IPS-NIHi7 (cell line): ENCODE data around the gene ZNF780A.
"Not testable (repeated sequence)": the region's sequence is repeated elsewhere in the genome, so short reads cannot be mapped to it uniquely, and the experiment has no call there.

Experiments
- DNase-seq: peaks from one replicate; pipeline ENCODE4 v3.0.0; 2012; ENCODE audit warnings: mixed read lengths; ENCODE audit errors: extremely low spot score

Gene ZNF780A

DNA sequence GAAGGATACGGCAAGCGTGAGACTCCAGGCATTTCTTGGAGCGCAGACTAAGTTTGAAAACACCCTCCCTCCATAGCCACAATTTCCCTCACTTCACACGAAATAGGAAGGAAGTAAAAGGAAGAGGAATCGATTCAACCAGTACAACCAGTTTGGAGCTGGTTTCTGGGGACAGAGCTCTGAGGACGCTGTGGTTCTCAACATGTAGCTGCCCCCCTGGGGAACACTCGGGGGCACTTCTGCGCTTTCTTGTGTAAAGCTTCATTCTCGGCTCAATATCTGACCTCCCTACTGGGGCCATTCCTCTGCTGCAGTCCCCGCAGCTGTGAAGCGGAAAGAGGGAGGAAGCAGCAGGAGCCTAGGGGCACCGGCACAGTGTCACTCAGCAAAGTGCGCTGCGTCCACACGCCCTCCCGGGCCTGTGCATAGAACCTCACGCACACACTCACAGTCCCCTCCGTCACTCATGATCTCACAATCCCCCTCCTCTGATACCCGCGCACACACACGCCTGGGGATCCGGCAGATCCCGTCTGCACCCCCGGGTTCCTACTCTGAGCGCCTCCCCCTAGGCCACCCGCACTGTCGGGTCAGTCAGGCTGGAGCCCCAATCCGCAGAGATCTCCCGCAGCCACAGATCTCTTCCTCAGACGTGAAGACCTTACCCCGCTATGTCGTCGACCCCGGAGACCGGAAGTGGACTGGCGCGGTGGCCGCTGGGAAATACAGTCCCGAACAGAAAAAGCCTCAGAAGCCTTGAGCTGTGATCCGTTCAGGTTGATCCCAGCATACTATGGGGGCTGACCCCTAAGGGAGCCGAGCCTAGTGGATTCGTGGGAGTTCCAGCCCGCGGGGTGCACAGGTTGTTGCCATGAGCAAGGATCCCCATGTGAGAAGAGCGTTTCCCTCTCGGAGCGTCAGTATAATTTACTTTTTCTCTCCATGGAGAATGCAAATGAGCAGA, at the start of gene ZNF780A:
Gene ZNF780A, minus strand, starts transcription at position 703 of the 964 bp plus-strand sequence. CDS start 6,190 bp downstream, outside the sequence.
- DNase-seq: peak; percentile 90

DNA sequence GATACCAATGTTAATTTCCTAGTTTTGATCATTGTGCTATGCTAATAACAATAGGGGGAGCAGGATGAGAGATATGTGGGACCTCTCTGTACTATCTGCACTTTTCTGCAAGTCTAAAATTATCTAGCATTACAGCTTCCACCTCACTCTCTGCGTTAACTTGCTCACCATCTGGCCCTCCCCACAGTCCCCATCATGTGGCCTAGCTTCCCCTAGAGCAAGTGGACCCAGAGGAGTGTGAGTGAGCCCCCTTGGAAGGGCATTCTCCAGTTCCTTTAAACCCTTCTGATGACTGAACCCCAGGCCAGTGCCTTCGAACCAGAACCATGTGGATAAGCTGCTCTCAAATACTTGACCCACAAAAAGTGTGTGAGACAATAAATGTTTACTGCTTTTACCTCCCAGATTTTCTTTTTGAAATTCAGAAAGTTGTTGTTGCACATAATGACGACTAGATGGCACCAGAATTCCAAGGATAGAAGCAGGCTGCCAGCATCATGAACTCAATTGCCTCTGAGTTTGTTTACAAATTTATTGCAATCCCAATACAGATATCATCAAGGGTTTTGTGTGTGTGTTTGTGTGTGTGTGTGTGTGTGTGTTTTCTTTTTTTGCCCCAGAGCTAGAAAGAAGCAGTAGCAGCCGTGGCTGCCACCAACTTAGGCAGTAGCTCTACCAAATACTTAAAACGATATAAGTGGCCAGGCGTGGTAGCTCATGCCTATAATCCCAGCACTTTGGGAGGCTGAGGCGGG, 49.0 kb upstream of the ZNF780A start:
- DNase-seq: peak; percentile 61

- no peak for DNase-seq
These were observed 46.1 kb upstream of the ZNF780A start for GRCh38 chr19:40136818-40137217.

GRCh38 chr19:40134866-40135265, 44.1 kb upstream of the ZNF780A start:
- DNase-seq: no peak

- DNase-seq: no peak
These were observed 42.7 kb upstream of the ZNF780A start for GRCh38 chr19:40133491-40133890.

- no peak for DNase-seq
These were observed 39.3 kb upstream of the ZNF780A start for GRCh38 chr19:40130013-40130412.

DNA sequence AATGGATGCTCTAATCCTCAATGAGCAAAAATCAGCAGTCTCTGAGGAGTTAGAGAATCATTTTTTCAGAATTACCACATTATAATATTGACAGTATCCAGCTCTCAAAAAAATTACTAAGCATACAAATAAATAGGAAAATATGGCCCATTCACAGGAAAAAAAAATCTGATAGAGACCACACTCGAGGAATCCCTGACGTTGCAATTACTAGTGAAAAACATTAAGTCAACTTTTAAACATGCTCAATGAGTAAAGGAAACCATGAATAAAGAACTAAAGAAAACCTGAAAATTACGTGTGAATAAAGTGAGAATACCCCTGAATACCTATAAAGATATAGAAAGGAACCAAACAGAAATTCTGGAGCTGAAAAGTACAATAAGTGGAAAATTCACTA, 38.7 kb upstream of the ZNF780A start:
- no peak for DNase-seq

- DNase-seq: no peak
These were observed 38.2 kb upstream of the ZNF780A start for GRCh38 chr19:40128991-40129390.

DNA sequence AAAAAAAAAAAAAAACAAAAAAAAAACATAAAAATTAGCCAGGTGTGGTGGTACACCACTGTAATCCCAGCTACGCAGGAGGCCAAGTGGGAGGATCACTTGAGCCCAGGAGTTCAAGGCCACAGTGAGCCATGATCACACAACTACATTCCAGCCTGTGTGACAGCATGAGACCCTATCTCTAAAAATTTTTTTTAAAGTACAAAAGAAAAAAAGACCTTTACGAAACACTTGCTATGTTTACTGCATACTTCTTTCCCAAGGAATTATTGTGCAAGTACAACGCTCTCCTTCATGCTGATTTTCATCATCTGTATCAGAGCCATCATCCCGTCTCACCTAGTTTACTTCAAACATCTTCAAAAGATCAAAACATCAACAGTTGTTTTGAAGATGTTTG, 28.6 kb upstream of the ZNF780A start:
- no peak for DNase-seq

DNA sequence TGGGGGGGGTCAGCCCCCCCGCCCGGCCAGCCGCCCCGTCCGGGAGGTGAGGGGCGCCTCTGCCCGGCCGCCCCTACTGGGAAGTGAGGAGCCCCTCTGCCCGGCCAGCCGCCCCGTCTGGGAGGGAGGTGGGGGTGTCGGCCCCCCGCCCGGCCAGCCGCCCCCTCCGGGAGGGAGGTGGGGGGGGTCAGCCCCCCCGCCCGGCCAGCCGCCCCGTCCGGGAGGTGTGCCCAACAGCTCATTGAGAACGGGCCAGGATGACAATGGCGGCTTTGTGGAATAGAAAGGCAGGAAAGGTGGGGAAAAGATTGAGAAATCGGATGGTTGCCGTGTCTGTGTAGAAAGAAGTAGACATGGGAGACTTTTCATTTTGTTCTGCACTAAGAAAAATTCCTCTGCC, 27.9 kb upstream of the ZNF780A start:
- DNase-seq: not testable (repeated sequence)

DNA sequence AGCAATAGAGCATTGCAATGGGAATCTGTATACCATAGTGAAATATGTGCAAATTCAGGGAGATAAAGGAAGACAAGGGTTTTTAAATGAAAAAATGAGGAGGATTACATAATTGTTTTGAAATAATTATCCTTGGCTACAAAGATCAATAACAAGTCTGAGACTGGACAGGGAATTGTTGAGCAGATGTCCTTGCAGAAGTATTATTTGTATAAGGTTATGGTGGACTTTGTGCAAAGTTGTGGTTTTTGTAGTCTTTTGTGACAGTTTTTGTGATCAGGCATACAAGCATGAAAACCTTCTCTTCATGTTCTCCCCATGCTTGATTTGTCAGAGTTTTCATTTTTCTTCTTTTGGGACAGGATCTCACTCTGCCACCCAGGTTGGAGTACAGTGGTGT, 25.3 kb upstream of the ZNF780A start:
- DNase-seq: no peak

DNA sequence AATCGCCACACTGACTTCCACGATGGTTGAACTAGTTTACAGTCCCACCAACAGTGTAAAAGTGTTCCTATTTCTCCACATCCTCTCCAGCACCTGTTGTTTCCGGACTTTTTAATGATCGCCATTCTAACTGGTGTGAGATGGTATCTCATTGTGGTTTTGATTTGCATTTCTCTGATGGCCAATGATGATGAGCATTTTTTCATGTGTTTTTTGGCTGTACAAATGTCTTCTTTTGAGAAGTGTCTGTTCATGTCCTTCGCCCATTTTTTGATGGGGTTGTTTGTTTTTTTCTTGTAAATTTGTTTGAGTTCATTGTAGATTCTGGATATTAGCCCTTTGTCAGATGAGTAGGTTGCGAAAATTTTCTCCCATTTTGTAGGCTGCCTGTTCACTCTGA, 23.4 kb upstream of the ZNF780A start:
- DNase-seq: not testable (repeated sequence)

GRCh38 chr19:40112271-40112670, 21.5 kb upstream of the ZNF780A start:
- DNase-seq: not testable (repeated sequence)

DNA sequence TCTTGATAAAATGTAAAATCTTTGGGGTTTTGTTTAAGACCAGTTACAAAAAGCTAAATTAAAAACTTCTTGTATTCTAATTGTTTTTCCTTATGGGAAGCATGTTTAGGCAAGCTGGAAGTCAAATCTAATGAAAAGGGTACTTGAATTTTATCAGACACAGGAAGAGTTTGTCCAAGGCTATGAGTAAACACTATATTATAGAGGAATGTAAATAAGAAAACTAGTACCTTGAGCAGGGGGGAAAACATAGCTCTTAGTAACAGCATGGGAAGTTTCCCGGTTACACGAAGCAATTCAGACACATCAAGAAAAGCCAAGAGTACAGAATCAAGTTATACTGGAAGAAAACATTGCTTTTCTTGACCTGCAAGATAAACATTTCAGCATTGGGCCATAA, 19.8 kb upstream of the ZNF780A start:
- DNase-seq: no peak

DNA sequence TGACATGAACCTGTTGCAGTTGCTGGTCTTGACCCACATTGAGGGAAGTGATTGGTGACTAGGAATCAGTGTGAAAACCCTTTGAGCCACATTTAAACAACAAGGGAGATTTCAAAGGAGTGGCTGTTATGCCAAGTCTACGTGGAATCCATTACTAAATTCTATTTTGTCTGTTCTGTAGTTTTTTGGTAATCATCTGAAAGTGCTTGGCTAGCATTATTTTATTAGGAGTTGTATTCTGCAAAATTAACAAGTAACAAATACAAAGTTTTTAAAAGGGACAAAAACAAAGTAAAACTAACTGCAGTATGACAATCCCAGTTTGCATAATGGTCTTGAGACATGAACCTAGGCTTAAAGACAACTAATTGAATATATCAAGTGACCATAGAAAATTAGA, 14.0 kb upstream of the ZNF780A start:
- no peak for DNase-seq

GRCh38 chr19:40103600-40103999, 12.9 kb upstream of the ZNF780A start:
- no peak for DNase-seq

- DNase-seq: no peak
These were observed 11.1 kb upstream of the ZNF780A start for GRCh38 chr19:40101813-40102212.

DNA sequence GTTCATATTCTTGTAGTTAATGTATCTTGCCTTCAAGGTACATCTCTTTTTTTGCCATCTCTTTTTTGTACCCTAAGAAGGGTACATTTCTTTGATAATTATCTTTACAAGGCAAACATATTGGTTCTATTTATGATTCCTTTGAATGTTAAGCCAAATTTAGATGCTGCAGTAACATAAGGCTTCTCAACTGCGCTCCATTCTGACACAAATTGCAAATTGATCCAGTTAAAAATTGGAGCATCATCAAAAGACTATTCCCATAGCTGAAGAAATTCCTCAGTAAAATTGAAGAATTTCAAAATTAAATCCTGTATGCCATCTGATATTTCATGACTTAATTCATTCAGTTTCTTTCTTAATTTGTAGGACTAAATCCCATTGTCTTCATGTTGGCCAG, 2.7 kb upstream of the ZNF780A start:
- DNase-seq: no peak

DNA sequence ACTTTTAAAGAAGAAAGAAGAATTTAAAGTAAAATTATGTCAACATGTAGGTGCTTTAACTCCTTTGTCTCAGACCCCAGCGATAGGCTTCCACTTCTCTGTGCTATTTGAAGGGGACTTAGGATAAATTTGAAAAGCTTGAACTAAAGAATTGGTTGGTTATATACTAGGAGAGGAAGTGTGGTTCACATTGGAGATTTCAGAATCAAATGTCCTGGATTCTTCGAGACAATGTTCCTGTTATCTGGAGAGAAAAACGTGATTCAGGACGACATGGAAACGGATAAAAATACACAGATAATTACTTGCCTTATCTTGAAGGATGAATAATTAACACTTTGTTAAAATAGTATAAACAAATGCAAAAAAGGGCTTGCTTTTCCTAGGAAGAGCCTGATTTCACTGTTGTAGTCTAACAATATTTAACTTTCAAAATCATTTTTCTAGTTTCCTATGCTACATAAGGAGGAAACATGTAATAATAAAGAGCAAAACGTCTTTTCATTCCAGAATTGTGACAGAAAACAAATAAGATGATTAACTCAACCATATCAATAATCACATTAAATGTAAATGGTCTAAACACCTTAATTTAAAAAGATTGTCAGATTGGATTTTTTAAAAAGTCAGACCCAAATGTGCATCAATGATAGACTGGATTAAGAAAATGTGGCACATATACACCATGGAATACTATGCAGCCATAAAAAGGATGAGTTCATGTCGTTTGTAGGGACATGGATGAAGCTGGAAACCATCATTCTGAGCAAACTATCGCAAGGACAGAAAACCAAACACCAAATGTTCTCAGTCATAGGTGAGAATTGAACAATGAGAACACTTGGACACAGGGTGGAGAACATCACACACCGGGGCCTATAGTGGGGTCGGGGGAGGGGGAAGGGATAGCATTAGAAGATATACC, 724 bp upstream of the ZNF780A start:
- no peak for DNase-seq

- DNase-seq: no peak
These were observed 1.3 kb downstream of the ZNF780A start for GRCh38 chr19:40089462-40089861.

DNA sequence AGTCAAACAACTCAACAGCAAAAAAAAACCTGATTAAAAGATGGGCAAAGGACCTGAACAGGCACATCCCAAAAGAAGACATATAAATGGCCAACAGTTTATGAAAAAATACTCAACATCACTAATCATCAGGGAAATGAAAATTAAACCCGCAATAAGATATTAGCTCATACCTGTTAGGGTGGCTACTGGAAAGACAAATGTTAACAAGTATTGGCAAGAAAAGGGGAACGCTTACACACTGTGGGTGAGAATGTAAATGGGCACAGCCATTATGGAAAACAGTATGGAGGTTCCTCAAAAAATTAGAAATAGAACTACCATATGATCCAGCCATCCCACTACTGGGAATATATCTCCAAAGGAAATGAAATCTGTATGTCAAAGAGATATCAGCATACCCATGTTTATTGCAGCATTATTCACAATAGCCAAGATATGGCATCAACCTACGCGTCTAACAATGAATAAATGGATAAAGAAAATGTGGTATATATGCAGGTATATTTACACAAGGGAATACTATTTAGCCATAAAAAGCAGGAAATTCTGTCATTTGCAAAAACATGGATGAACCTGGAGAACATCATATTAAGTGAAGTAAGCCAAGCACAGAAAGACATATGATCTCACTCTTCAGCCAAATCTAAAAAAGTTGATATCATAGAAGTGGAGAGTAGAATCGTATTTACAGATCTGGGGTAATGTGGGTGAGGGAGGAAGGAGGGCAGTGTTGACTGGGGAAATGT, 2.3 kb downstream of the ZNF780A start:
- no peak for DNase-seq
